Stimulated activated CD8-positive, alpha-beta memory T cell treated with anti-CD3 and anti-CD28 coated beads, Interleukin-15, amount 100 ng/mL, for 48 hours (primary cell): Measurements from ENCODE around the gene RAC2.
A peak's percentile ranks its signal among the peaks of the same experiment; 100 is the strongest.
"Not testable (repeated sequence)": the region's sequence is repeated elsewhere in the genome, so short reads cannot be mapped to it uniquely, and the experiment has no call there.

Source experiments
- DNase-seq, 2 donors: peaks; one replicate each; pipeline ENCODE4 v3.0.0-alpha.2; 2020; ENCODE audit warnings: low read depth in 2 of 2

The RAC2 gene

DNA sequence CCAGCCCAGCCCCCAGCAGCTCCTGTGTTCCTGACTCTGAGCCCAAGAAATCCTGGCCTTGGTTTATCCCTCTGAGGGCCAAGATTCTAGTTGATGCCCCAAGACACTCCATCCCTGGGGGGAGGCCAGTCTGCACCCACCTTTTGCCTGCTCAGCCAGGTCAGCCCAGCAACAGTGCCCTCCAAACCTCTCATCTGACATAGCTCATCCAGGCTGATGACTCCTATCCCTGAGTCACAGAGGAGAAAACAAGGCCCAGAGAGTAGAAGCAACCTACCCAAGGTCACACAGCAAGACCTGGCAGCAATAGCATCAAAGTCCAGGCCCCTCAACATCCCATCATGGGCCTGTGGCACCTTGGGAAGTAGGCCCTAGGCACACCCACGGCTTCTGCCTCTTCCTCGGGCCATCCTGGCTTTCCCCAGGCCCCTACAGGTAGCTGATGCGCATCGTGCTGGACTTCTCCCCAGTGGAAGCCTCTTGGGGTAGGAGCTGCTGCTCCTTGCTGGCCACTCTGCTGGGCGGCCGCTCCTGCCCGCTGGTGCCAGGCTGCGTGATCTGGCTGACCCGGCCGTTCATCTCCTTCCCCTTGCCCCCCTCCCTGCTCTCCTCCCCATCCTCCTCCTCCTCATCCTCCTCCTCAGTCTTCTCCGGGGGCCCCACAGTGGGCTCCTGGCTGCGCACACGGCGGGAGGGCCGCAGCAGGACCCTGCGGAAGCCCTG, 37.8 kb downstream of the RAC2 start:
- no peak for DNase-seq

DNA sequence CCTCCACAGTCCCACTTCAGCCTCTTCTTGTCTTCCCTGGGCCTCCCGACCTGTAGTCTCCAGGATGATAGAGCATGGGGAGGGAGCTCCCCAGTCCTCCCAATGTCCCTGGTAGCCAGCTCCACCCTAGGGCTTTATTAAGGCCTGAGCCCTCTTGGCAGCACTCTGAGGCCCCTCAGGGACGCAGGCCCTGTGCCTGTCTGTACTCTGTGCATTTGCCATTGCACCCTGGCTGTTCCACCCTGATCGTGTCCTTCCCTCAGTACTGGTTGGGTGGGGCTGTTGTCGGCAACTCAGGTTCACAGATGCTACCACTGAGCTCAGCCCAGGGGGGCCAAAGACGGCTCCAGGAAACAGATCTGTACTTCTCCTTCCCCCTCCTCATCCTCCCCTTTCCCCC, 39.0 kb downstream of the RAC2 start:
- DNase-seq: no peak

DNA sequence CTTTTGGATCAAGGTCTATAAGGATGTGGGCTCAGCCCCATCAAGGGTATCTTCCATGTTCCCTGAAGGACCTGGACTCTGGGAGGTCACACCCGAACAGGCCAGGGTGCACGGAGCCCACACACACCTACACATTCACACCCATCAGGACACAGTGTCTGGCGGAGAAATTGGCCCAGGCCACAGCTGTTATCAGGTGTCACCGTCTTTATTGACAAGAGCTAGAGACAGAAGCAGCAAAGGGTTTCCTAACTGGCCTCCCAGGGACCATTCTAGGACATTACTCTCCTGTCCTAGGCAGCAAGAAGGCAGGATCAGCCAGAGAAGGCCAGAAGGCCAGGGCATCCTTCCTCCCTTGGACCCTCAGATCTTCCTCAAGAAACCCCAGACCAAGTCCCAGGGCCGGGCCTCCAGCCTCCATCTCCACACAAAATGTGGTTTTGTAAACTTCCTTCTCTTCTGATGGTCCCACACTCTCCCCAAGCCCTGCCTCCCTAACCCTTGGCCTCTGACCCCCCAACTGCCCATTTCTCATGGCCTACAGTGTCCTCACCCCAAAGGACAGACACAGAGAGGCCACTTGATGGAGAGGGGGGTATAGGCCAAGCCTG, 39.9 kb downstream of the RAC2 start:
- no peak for DNase-seq

DNA sequence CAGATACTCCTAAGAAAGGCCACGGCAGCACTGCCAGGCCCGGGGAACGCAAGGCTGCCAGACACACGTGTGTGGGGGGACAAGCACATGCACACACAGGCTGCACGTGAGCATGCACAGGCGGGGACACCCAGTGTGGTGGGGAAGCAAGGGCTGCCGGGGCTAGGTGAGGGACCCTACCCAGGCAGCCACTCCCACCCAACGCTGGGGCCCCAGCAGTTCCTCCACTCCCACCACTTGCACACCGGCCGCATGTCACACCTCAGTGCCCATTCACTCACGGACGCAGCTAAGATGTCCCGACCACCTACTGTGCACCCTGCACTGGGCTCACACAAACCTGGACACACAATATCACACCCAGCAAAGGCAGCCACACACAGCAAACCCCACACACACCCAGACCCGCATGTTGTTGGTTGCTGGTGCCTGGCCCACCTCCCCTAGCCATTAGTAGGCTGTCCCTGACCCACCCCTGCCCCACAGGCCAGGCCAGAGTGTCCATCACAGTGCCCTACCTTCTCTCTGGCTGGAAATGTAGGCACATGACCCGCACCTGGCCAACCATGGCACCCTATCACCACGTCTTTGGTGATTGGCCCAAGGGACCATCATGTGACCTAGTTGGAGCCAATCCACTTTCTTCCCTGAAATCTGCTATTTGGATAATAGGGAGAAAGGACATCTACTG, 40.6 kb downstream of the RAC2 start:
- no peak for DNase-seq

DNA sequence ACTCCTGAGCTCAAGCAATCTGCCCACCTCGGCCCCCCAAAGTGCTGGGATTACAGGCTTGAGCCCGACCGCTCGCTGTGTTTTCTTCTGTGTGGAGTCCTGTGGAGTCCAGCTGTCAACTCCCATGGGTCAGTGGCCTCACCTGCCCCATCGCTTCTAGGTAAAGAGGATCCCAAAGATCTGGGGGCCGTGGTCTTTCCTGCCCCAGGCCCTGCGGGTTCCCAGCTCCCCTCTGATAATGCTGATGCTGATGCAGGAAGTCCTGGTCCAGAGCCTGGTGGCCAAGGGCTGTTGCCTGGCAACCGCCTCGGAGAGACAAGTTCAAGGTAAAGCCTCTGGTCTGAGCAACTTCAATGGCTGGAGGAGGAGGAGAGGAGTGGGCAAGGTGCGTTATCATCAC, 41.4 kb downstream of the RAC2 start:
- no peak for DNase-seq

DNA sequence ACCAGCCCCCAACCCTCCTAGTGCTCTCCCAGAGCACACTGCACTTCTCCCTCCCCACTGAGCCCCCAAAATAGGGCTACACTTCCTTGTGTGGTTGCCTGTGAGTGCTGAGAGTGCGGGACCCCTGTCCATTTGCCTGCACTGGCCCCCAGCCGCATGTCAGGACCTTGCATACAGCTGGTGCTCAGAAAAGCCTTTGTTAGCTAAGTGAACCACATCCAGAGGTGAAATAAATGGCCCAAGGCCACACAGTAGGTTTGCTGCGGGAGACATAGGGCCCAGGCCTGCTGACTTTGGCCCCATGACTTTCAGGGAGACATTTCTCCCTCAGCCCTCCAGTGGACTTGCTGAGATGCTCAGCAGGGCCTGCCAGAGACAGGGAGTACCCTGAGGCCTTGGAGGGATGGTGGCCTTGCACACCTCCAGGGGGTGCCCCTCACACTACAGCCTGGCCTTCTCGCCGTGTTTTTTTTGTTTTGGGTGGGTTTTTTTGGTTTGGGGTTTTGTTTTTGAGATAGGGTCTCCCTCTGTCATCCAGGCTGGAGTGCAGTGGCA, 42.0 kb downstream of the RAC2 start:
- no peak for DNase-seq

DNA sequence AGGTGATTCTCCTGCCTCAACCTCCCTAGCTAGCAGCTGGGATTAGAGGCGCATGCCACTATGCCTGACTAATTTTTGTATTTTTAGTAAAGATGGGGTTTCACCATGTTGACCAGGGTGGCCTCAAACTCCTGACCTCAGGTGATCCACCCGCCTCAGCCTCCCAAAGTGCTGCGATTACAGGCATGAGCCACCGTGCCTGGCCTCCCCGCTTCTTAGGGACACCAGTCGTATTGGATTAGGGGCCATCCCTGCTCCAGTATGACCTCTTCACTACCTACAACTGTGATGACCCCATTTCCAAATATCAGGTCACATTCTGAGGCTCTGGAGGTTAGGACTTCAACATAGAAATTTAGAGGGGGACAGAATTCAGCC, 42.6 kb downstream of the RAC2 start:
- DNase-seq: not testable (repeated sequence)

DNA sequence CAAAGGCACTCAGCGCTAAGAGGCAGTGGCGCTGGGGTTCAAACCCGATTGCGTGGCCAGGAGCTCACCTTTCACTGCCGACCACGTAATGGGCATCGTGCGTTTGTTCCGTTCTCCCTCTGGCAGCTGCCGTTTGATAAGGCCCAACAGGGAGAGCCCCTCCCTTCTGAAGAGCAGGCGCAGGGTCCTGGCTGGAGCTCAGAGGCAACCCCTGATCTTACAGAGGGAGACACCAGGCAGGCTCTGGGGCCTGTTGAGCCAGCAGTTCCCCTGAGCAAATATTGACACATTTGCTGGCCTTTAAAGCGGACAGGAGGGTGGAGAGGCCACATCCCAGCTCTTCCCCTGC, 44.3 kb downstream of the RAC2 start:
- DNase-seq: no peak

DNA sequence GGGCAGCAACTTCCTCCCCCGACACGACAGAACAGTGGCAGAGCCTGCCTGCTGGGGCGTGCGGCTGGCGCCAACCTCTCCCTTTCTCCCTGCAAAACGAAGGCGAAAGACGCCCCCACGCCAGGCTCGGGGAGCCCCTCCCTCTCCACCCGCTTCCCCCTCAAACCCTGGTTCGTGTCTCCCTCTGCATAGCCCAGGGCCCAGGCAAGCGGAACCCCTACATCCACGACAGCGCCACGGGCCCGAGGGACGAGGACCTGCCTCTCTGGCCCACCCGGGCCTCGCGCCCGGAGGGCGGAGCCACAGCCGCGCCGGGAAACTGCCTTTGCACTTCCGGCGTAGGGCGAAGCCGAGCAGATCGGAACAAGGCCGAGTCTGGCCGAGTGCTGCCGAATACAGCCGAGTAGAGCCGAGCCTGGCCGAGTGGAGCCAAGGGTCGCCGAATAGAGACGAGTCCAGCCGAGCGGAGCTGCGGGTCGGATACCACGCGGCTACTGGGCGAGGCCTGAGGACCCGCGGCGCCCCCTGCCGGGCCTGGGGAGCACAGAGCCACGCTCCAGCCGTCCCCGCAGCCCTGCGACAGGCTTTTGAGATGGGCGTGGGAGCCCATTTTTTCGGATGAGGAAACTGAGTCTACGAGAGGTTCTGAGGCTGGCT, 44.8 kb downstream of the RAC2 start:
- DNase-seq: peak; percentile 99 to 100

DNA sequence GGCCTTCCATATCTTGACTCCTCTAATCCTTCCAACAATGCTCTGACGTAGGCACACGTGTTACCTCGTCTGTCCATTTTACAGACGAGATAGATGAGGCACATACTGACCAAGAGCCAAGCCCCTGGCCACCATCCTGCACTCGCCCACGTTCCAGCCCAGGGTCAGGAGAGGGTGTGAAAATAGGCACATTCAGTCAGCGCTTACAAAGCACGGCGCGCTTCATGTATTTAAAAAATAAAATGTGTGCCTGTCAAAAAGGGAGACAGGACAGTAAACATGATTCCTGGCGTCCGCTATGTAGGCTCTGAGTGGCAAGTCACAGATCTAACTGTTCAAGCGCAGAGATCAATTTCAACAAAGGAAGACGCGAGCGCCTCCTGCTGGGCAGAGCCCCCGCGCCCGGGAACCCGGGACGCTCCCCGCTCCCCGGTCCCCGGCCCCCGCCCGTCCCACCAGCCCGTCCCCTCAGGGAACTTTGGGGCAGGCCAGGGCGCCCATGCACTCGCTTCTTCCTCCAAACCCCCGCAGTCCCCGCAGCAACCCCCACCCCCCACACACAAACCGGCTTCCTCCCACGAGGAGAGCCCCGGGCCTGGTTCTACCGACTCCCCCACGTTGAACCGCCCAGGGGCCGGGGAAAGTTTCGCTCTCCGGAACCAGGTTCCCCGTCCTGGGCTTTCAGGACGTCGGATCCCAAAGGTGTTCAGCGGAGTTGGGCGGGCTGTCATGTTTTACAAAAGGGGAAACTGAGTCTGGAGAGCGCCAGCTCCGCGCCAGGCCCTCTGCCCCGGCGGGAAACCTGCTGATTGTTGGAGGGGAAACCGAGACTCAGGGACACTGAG, 45.6 kb downstream of the RAC2 start:
- DNase-seq: peak; percentile 83 to 85

DNA sequence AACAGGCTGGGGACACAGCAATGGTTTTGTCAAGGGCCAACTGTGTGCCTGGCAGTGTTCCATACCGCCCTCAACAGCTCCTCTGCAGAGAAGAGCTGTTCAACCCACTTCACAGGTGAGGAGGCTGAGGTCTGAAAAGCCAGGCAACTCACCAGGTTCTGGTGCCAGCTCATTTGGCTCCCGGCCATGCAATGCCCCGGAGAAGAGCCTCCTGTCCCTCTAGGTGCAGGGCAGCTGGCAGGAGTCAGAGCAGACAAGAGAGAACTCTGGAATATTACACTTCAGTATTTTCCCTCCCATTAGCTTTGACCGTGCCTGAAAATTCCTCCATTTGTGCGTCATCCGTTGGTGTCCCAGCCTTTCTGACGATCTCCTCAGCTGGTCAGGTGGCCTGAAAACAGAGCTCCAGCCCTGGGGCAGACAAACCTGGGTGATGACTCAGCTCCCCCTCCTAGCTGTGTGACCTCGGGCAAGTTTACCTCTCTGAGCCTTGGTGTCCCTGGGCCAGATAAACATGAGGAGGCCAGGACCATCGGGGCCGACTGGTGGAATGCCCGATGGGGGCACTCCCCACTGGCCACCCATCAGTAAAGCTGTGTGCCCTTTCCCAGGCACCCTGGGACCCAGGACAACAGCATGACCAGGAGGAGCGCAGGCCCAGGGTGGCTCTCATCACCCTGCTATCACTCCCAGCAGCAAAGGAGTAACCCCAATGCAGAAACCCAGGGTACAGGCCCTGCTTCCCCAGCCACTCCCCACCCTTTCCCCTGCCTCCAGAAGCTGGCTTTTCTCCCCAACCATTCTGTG, 46.4 kb downstream of the RAC2 start:
- no peak for DNase-seq

DNA sequence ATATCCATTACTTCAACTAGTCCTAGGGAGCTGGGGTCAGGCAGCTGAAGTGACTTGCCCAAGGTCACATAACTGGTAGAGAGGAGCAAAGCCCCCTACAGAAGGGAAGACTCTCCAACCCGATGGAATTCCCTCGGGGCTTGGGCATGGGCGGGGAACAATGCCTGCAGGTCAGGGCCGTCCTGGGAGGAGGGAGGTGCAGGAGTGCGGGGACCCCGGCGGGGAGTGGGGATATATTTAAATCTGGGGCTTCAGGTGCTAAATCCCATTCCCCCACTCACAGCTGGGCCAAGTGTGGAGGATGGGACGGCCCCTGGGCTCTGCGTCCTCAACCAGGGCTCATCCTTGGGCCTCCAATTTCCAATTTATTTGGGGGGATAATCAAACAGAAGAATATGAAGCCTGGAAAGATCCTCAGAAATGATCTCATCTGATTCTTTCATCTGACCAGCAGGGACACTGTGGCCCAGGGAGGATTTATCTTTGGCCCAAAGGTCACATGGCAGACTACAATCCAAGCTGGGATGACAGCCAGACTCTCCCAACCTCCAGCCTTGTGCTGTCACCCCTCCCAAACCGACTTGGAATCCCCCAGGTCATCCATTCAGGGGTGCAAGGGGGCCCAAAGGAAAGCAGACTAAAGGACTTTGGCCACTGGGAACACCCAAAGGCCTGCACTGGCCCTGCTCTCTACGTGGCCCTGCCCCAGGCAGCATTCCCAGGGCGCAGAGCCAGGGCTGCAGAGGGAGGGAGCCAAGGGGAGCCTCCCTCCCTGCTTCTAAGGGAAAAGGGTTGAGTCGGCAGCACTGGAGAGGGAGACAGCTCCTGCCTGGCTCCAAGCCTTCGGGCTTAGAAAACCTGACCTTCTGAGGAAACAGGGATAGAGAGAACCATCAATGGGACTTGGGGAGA, 47.3 kb downstream of the RAC2 start:
- no peak for DNase-seq

DNA sequence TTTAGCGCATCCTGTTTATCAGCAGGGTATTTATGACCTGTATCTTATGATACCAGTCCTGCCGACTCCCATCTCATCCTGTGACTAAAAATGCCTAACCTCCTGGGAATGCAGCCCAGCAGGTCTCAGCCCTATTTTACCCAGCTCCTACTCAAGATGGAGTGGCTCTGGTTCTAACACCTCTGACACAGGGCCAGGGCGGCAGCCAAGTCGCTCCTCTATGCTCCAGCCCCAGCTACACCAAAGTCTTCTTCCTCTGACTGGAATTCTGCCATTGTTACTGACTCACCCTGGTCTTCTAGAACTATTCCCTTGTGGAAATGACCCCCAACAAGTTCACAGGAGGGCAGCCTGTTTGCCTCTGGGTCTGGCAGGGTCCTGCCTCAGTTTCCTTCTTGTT, 48.1 kb downstream of the RAC2 start:
- DNase-seq: no peak

DNA sequence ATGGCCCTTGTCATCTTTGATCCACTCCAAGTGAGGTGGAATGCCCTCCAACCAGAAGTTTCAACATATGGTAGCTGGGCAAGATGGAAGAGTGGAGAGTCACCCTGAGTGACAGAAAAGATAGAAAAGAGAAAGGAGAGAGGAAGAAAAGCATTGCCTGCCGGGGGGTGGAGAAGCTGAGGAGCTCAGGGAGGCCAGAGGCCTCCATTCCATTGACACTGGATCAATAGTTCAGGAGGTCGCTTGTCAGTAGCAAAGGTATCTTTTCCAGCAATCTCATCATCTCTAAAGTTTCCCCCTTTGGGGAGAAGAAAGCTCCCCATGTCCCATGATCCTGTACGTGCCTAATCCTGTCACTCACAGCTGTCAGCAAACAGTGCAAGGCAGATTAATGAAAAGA, 49.3 kb downstream of the RAC2 start:
- DNase-seq: no peak

DNA sequence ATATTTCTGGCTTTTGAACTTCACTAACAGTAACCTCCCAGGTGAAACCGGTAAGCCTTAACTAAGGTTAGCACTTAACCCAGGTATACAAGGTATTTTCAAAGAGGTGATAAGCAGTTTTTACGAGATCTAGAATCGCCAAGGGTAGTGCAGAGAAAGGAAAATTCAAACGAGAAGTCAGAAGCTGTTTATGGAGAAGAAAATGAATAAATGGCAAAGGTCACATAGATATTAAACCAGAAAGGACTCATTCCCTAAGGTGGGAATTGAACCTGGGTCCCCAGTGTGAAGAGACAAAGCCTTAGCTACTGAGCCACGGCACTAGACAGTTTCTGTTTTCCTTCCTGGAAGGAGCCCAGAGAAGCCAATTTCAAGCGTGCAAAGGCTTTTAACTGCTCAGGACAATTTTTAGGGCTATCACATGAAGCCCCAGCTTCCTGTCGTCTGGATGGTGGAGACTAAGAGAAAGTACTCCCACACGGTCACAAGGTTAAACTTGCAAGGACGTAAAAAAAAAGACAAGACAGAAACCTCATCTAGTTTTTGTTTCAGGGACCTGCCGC, 50.4 kb downstream of the RAC2 start:
- DNase-seq: peak in 1 of 2 donors; percentile 36

DNA sequence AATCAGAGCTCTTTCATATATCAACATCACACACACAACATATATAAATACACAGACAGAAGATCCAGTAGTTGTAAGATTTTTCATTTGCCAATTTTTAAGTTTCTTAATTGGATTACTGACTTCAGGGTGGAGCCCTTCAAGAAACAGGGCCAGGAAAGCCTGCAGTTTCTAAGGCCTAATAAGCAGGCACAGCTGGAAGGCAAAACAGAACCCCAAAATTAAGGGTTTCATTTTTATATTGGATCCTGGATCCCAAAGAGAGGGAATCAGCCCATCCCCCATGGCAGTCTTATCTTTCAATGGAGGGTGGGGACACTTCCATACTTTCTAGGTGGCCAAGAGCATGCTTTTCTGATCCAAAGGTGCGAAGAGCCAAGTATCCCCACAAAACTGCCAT, 51.3 kb downstream of the RAC2 start:
- DNase-seq: no peak

DNA sequence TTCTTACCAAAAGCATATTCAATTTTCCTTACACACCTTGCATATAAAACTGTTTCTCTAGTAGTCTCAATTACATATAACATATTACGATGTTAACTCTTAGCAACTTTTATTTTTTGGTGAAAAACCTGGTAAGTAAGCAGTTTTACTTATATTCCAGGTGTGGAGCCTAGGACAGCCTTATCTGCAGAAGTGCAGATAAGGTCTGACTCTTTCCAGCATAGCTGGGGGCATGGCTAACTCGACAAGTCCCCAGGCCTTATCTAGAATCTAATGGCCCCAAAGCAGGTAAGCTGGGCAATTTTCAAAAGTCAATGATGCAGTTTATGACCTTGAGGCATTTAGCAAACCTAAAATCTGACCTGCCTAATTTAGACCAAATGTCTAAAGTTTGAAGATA, 51.9 kb downstream of the RAC2 start:
- no peak for DNase-seq

DNA sequence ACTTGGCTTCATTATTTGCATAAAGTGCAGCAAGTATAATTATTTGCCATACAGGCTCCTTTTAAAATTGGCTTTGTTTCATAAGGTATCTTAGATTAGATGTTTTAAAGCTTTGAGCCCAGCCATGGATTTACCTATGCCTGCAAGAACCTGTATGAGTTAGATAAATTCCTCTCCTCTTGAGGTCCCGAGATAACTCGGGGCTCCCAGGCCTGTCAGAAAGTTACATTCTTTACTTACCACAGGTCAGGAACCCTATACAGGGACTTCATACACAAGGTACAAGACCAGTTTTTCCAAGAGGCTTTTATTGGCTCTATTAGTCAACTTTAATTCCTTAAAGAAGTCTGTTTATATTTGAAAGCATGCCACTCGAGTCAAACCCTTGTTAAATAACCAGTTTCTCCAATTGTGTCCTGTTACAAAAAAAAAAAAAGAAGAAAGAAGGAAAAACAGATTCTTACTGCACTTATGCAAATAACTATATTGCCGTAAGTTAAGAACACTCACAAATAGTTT, 53.7 kb downstream of the RAC2 start:
- DNase-seq: no peak

DNA sequence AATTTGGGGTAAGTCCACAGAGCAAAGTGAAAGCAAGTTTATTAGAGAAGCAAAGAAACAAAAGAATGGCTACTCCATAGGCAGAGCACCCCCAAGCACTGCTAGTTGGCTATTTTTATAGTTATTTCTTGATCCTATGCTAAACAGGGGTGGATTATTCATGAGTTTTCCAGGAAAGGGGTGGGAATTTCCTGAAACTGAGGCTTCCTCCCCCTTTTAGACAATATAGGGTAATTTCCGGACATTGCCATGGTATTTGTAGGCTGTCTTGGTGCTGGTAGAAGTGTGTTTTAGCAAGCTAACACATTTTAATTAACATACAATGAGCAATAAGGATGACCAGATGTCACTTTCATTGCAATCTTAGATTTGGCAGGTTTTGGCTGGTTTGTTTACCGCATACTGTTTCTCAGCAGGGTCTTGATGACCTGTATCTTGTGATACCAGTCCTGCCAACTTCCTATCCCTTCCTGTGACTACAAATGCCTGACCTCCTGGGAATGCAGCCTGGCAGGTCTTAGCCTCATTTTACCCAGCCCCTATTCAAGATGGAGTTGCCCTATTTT, 55.1 kb downstream of the RAC2 start:
- no peak for DNase-seq
